ENCODE results near the gene FOLR1. TPM values are rescaled to one million over a fixed set of nuclear protein-coding genes. Genes with fewer than 3 reads are reported as not detected.

FOLR1 gene
- total RNA-seq, 6 experiments from 2014 or later: 0.20 to 0.48 (median 0.38) TPM; not detected in 2

- Mint-ChIP-seq H3K27ac (peak overlapping the region; percentile 85), H3K9me3 (no peaks in the 10 kb centered on the region), H3K4me3 (peak overlapping the region; percentile 95), H3K4me1 (ENCODE audit: low read depth) (peaks cover 27% of the 10 kb centered on the region), H3K36me3 (ENCODE audit: low read depth) (peaks cover 12% of the 10 kb centered on the region; the same call in 1 of the 2 replicates), H3K27me3 (ENCODE audit: insufficient read depth) (peaks cover 2% of the 10 kb centered on the region; the same call in 1 of the 2 replicates)
- TF ChIP-seq CTCF (IDR thresholded peaks at IDR 0.05): no peak
- DNase-seq: no peak
Observed at GRCh38 chr11:72225411-72225951, 33.5 kb downstream of the FOLR1 start.

GRCh38 chr11:72226701-72227100 lies 34.8 kb downstream of the FOLR1 start:
- peaks cover 18% of the 10 kb centered on the region; the same call in 1 of the 2 replicates for H3K36me3 Mint-ChIP-seq (ENCODE audit: low read depth)
- TF ChIP-seq CTCF (IDR thresholded peaks at IDR 0.05): no peak
- peaks cover 2% of the 10 kb centered on the region; the same call in 1 of the 2 replicates for H3K27me3 Mint-ChIP-seq (ENCODE audit: insufficient read depth)
- peak overlapping the region; percentile 95 for H3K4me3 Mint-ChIP-seq
- H3K27ac Mint-ChIP-seq: no peak overlapping the region
- peaks cover 27% of the 10 kb centered on the region for H3K4me1 Mint-ChIP-seq (ENCODE audit: low read depth)
- no peak for DNase-seq
- no peaks in the 10 kb centered on the region for H3K9me3 Mint-ChIP-seq

GRCh38 chr11:72227316-72228228 lies 35.6 kb downstream of the FOLR1 start:
- TF ChIP-seq CTCF (IDR thresholded peaks at IDR 0.05): no peak
- H3K4me1 Mint-ChIP-seq (ENCODE audit: low read depth): peaks cover 18% of the 10 kb centered on the region
- no peak for DNase-seq
- no peak overlapping the region for H3K27ac Mint-ChIP-seq
- peaks cover 23% of the 10 kb centered on the region; the same call in 1 of the 2 replicates for H3K36me3 Mint-ChIP-seq (ENCODE audit: low read depth)
- H3K27me3 Mint-ChIP-seq (ENCODE audit: insufficient read depth): no peaks in the 10 kb centered on the region
- no peaks in the 10 kb centered on the region for H3K9me3 Mint-ChIP-seq
- no peak overlapping the region for H3K4me3 Mint-ChIP-seq

GRCh38 chr11:72228229-72228843 lies 36.4 kb downstream of the FOLR1 start:
- Mint-ChIP-seq H3K9me3 (no peaks in the 10 kb centered on the region), H3K36me3 (ENCODE audit: low read depth) (peaks cover 25% of the 10 kb centered on the region; the same call in 1 of the 2 replicates), H3K4me3 (no peak overlapping the region), H3K27ac (no peak overlapping the region), H3K27me3 (ENCODE audit: insufficient read depth) (no peaks in the 10 kb centered on the region), H3K4me1 (ENCODE audit: low read depth) (peaks cover 14% of the 10 kb centered on the region; the same call in 1 of the 2 replicates)
- no peak for DNase-seq
- no peak; the same call in 1 of the 2 replicates for TF ChIP-seq CTCF (IDR thresholded peaks at IDR 0.05)

GRCh38 chr11:72228844-72229231 lies 36.9 kb downstream of the FOLR1 start:
- H3K36me3 Mint-ChIP-seq (ENCODE audit: low read depth): peaks cover 29% of the 10 kb centered on the region
- no peak for TF ChIP-seq CTCF (IDR thresholded peaks at IDR 0.05)
- no peak overlapping the region for H3K4me3 Mint-ChIP-seq
- no peaks in the 10 kb centered on the region for H3K9me3 Mint-ChIP-seq
- peaks cover 14% of the 10 kb centered on the region; the same call in 1 of the 2 replicates for H3K4me1 Mint-ChIP-seq (ENCODE audit: low read depth)
- H3K27ac Mint-ChIP-seq: no peak overlapping the region
- H3K27me3 Mint-ChIP-seq (ENCODE audit: insufficient read depth): no peaks in the 10 kb centered on the region
- DNase-seq: no peak

All from HFFc6 (cell line).